Lung (tissue), 12 donors: Measurements from ENCODE around the gene UHRF2. TPM values are rescaled to one million over a fixed set of nuclear protein-coding genes. Genes with fewer than 3 reads are reported as not detected.

Source experiments
- ATAC-seq: fragments of 200-7000 bp; cut with Tn5 transposase; one replicate; pipeline ENCODE4 v1.9.1; 2020; ENCODE audit warnings: moderate number of reproducible peaks; ENCODE audit not compliant: insufficient read depth, low FRiP score
- DNase-seq, 3 donors: peaks; one replicate each; pipeline ENCODE4 v3.0.0-alpha.2; 2013 to 2017
- H3K27ac ChIP-seq, 2 donors: one replicate each; pipeline ENCODE4 v1.5.1; 2013; ENCODE audit warnings: mild to moderate bottlenecking in 2 of 2, moderate library complexity in 2 of 2, control low read depth in 1 of 2, inconsistent platforms in 1 of 2, low read depth in 1 of 2, low read length in 1 of 2
- H3K27me3 ChIP-seq, 3 donors: one replicate each; pipeline ENCODE4 v1.5.1; 2013; ENCODE audit warnings: low read length in 2 of 3; ENCODE audit not compliant: control insufficient read depth in 3 of 3, insufficient read depth in 3 of 3
- H3K36me3 ChIP-seq, 4 donors: one replicate each; pipeline ENCODE4 v1.5.1; 2013; ENCODE audit warnings: low read length in 4 of 4, mild to moderate bottlenecking in 1 of 4, moderate library complexity in 1 of 4; ENCODE audit not compliant: control insufficient read depth in 4 of 4, insufficient read depth in 4 of 4
- H3K4me1 ChIP-seq, 5 donors: one replicate each; pipeline ENCODE4 v1.5.1; 2013; ENCODE audit warnings: low read length in 5 of 5, mild to moderate bottlenecking in 2 of 5, moderate library complexity in 1 of 5; ENCODE audit not compliant: control insufficient read depth in 5 of 5, insufficient read depth in 5 of 5
- H3K4me3 ChIP-seq: one replicate; pipeline ENCODE4 v1.5.1; 2013; ENCODE audit warnings: mild to moderate bottlenecking, control low read depth, moderate library complexity
- H3K9ac ChIP-seq, 2 donors: one replicate each; pipeline ENCODE4 v1.5.1; 2013; ENCODE audit warnings: low read length in 2 of 2, control low read depth in 1 of 2; ENCODE audit not compliant: insufficient read depth in 1 of 2
- H3K9me3 ChIP-seq, 4 donors: one replicate each; pipeline ENCODE4 v1.5.1; 2013; ENCODE audit warnings: low read length in 3 of 4, mild to moderate bottlenecking in 1 of 4, moderate library complexity in 1 of 4; ENCODE audit not compliant: control insufficient read depth in 4 of 4, insufficient read depth in 3 of 4
- CTCF ChIP-seq: IDR thresholded peaks from 2 replicates; pipeline ENCODE4 v1.5.1; 2012; ENCODE audit warnings: mild to moderate bottlenecking; ENCODE audit errors: control extremely low read depth, extremely low read depth
- WGBS, 2 donors: extraction: QIAGEN DNeasy Blood & Tissue Kit; methylation state at CpG; one replicate each; pipeline ENCODE4 v1.1.7; 2013; 5-methylcytosine and 5-hydroxymethylcytosine counted together
- polyA plus RNA-seq, 2 donors: library from polyadenylated mRNA; stranded (reverse); fragments of 200-250 nt; gene quantifications; one replicate each; pipeline ENCODE4 v1.2.1, GENCODE V29; 2013
- total RNA-seq, 2 donors: library from RNA; depleted of rRNA in 1 of 2; stranded (reverse); fragments of >200 nt in 1 of 2; gene quantifications; one replicate each; pipeline ENCODE4 v1.2.1, GENCODE V29; 2014 to 2021
- donor health status: control.
- donor health status: control.
- donor health status: Bipolar disorder and iron deficiency.
- donor health status: healthy.
- donor health status: DM: yes; HTN: yes; CAD: no.

The UHRF2 gene
- total and polyA plus RNA-seq, 4 donors, result 13.4 to 108 (median 22.1) TPM

GRCh38 chr9:6488395-6488794, 75.4 kb downstream of the UHRF2 start:
- no peak overlapping the region for H3K4me3 ChIP-seq
- H3K27me3 ChIP-seq, result no peaks in the 10 kb centered on the region
- no peaks in the 10 kb centered on the region for H3K4me1 ChIP-seq
- no peak for DNase-seq
- 95 to 96% methylated on average over 7 of the region's 7 CpGs for WGBS, 2 donors
- peaks cover 0 to 22% (median 11%) of the 10 kb centered on the region in 4 donors for H3K36me3 ChIP-seq
- H3K27ac ChIP-seq, result no peak overlapping the region
- no peak for TF ChIP-seq CTCF
- no peak for ATAC-seq
- no peaks in the 10 kb centered on the region for H3K9me3 ChIP-seq
- H3K9ac ChIP-seq, result no peak overlapping the region

GRCh38 chr9:6489099-6489498, 76.1 kb downstream of the UHRF2 start:
- ATAC-seq (no peak), DNase-seq (no peak)
- Histone ChIP-seq H3K4me3 (no peak overlapping the region), H3K27me3 (no peaks in the 10 kb centered on the region), H3K27ac (no peak overlapping the region), H3K4me1 (no peaks in the 10 kb centered on the region), H3K9me3 (no peaks in the 10 kb centered on the region), H3K36me3 (peaks cover 0 to 23% (median 10%) of the 10 kb centered on the region in 4 donors), H3K9ac (no peak overlapping the region)
- TF ChIP-seq CTCF, result no peak
- 94% methylated on average over 1 of the region's 1 CpG for WGBS, 2 donors

GRCh38 chr9:6490863-6491262, 77.9 kb downstream of the UHRF2 start:
- Histone ChIP-seq H3K36me3 (peaks cover 0 to 17% (median 8%) of the 10 kb centered on the region in 4 donors), H3K9ac (no peak overlapping the region), H3K9me3 (no peaks in the 10 kb centered on the region), H3K4me3 (no peak overlapping the region), H3K27ac (no peak overlapping the region), H3K27me3 (no peaks in the 10 kb centered on the region), H3K4me1 (no peaks in the 10 kb centered on the region)
- DNase-seq (no peak), ATAC-seq (no peak)
- no peak for TF ChIP-seq CTCF
- WGBS, 2 donors, result 96 to 99% methylated on average over 2 of the region's 2 CpGs

GRCh38 chr9:6495466-6495865, 82.5 kb downstream of the UHRF2 start:
- ATAC-seq (no peak), DNase-seq (no peak)

More at GRCh38 chr9:6495466-6495865, 82.5 kb downstream of the UHRF2 start:
- no peak overlapping the region for H3K9ac ChIP-seq
- H3K4me3 ChIP-seq, result no peak overlapping the region
- peaks cover 8 to 30% (median 15%) of the 10 kb centered on the region in 4 donors for H3K36me3 ChIP-seq
- peaks cover 0 to 3% (median 0%) of the 10 kb centered on the region in 5 donors for H3K4me1 ChIP-seq
- TF ChIP-seq CTCF, result no peak
- no peak overlapping the region for H3K27ac ChIP-seq
- WGBS, 2 donors, result 87 to 96% methylated on average over 1 of the region's 1 CpG
- no peaks in the 10 kb centered on the region for H3K9me3 ChIP-seq
- no peaks in the 10 kb centered on the region for H3K27me3 ChIP-seq
